Measurements from ENCODE around the gene CD300A. TPM values are rescaled to one million over a fixed set of nuclear protein-coding genes. Genes with fewer than 3 reads are reported as not detected.

Gene CD300A
- total RNA-seq, 3 donors from 2014 or later (not counting 1 experiment from before 2014, with no cell fraction given), result 287 to 370 (median 295) TPM

DNA sequence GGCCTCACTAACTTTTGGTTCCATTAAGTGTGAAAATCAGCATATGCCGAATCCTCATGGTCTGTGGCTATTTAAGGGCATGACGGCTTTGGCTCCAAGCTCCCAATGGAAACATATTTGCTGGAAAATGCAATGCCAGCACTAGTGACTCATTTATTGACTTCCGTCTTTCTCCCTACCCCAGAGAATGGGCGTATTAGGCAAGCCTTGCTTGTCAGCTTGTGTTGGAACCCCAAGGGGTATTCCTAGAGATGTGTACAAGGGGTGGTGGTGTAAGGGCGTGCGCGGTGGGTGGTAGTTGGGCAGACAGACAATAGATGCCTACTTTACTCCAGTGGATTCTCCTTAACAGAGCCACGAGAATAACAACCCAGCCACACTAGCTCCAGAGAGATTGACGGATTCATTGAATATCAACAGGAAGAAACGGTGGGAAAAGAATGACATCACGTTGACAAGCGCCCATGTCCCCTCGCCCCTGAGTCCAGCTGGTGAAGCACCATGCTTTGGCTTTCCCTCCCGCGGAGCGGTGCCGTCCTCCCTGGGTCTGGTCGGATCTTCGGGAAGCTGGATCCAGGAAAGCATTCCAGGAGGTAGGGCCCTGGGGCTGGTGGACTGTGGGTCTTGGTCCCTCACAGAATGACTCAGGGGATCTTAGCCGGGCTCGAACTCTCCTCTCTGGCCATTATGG, 54.5 kb downstream of the CD300A start:
- TF ChIP-seq, protein P1, sequence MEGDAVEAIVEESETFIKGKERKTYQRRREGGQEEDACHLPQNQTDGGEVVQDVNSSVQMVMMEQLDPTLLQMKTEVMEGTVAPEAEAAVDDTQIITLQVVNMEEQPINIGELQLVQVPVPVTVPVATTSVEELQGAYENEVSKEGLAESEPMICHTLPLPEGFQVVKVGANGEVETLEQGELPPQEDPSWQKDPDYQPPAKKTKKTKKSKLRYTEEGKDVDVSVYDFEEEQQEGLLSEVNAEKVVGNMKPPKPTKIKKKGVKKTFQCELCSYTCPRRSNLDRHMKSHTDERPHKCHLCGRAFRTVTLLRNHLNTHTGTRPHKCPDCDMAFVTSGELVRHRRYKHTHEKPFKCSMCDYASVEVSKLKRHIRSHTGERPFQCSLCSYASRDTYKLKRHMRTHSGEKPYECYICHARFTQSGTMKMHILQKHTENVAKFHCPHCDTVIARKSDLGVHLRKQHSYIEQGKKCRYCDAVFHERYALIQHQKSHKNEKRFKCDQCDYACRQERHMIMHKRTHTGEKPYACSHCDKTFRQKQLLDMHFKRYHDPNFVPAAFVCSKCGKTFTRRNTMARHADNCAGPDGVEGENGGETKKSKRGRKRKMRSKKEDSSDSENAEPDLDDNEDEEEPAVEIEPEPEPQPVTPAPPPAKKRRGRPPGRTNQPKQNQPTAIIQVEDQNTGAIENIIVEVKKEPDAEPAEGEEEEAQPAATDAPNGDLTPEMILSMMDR (IDR thresholded peaks at IDR 0.05), result no peak
- no peaks in the 10 kb centered on the region for H3K27me3 ChIP-seq (ENCODE audit: control insufficient read depth, insufficient read depth, low read length)
- H3K9me3 ChIP-seq (ENCODE audit: control insufficient read depth, insufficient read depth, low read length), result peaks cover 9% of the 10 kb centered on the region
- H3K27ac Mint-ChIP-seq, result peak overlapping the region; percentile 77 to 86
- DNase-seq (no peak), ATAC-seq (no peak)
- H3K36me3 Mint-ChIP-seq, result no peaks in the 10 kb centered on the region
- WGBS (ENCODE audit: insufficient coverage), result 95% methylated on average over 20 of the region's 21 CpGs
- peaks cover 0 to 5% of the 10 kb centered on the region in 2 donors for H3K9me3 Mint-ChIP-seq
- peaks cover 37% of the 10 kb centered on the region for H3K4me1 ChIP-seq (ENCODE audit: control insufficient read depth, insufficient read depth, low read length)
- H3K4me1 Mint-ChIP-seq, result peaks cover 29 to 52% of the 10 kb centered on the region in 2 donors
- intact Hi-C loops (cut with micrococcal nuclease), result loop anchor here (2.0 kb wide), 1 partner anchor 46 kb away; no protein-coding TSS in a partner anchor
- H3K4me3 Mint-ChIP-seq, result peak overlapping the region; percentile 25
- H3K36me3 ChIP-seq (ENCODE audit: control insufficient read depth, insufficient read depth, low read length), result peaks cover 3% of the 10 kb centered on the region
- no peak overlapping the region for H3K4me3 ChIP-seq (ENCODE audit: low read length)
- no peaks in the 10 kb centered on the region for H3K27me3 Mint-ChIP-seq (ENCODE audit: low read depth in 2 of 2)
- H3K27ac ChIP-seq (ENCODE audit: low read length), result peak overlapping the region; percentile 81

DNA sequence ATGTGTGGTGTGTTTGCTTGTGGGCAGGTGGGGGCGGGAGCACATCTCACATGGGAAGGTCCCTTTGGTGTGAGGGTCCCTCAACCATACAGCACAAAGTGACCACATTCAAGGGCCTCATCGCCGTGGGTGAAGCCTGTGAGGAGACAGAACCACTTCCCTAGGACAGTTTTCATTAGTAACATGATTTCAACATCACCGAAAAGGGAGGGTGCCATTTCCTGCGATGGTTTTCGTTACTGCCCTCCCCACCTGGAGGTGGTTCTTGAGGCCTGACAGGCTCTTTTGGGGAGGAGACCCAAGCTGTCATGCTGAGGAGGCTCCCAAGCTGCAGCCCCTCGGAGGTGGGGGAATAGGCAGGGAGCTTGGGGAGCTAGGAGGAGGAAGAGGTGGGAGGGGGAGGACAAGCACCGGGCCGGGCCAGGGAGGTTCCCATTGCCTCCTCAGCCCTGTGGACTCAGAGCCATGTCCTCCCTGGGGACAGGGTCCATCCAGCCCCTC, 55.3 kb downstream of the CD300A start:
- ATAC-seq (peak; percentile 71 to 92 (median 80)), DNase-seq (peak; percentile 39 to 46)
- Mint-ChIP-seq H3K36me3 (no peaks in the 10 kb centered on the region), H3K4me1 (peaks cover 29 to 53% of the 10 kb centered on the region in 2 donors), H3K27ac (peak overlapping the region; percentile 77 to 86), H3K4me3 (peak overlapping the region; percentile 28), H3K27me3 (ENCODE audit: low read depth in 2 of 2) (no peaks in the 10 kb centered on the region), H3K9me3 (peaks cover 0 to 5% of the 10 kb centered on the region in 2 donors)
- H3K27ac ChIP-seq (ENCODE audit: low read length), result peak overlapping the region; percentile 81
- H3K27me3 ChIP-seq (ENCODE audit: control insufficient read depth, insufficient read depth, low read length), result no peaks in the 10 kb centered on the region
- H3K4me1 ChIP-seq (ENCODE audit: control insufficient read depth, insufficient read depth, low read length), result peaks cover 37% of the 10 kb centered on the region
- peaks cover 3% of the 10 kb centered on the region for H3K36me3 ChIP-seq (ENCODE audit: control insufficient read depth, insufficient read depth, low read length)
- WGBS (ENCODE audit: insufficient coverage), result 0% methylated on average over 8 of the region's 9 CpGs
- intact Hi-C loops (cut with micrococcal nuclease), result loop anchor here (2.0 kb wide), 1 partner anchor 47 kb away; no protein-coding TSS in a partner anchor
- TF ChIP-seq, protein P1 (IDR thresholded peaks at IDR 0.05), result no peak
- H3K4me3 ChIP-seq (ENCODE audit: low read length), result no peak overlapping the region
- H3K9me3 ChIP-seq (ENCODE audit: control insufficient read depth, insufficient read depth, low read length), result peaks cover 9% of the 10 kb centered on the region

DNA sequence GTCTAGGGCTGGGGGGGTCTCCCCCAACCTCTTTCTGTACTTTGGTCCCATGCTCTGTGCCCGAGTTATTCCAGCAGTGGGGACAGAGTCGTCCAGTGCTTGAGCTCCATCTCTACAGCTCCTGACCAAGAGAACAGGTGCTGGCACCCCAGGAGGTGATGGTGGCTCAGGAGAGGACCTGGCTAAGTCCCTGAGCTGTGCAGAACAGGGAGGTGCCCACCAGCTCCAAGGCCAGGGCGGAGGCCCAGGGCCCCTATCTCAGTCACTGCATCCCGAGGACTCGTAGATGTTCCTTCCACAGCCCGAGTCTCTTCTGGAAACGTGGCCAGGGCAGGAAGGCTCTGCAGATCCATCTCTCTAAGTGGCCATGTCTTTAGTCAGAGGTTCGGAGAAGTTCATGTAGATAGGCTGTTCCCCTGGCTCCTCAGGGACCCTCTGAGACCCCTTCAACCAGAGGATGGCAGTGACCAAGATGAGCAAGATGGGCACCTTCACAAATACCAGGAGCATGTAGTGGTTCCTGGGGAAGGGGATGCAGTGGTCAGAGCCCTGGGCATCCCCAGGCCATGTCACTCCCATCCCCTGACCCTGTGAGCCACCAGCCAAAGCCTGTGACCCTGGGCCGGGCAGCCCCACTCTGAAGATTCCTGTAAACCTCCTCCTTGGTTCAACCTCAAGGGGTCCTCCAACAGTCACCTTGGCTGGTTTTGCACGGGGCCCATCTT, 56.1 kb downstream of the CD300A start:
- H3K36me3 Mint-ChIP-seq, result no peaks in the 10 kb centered on the region
- no peak for DNase-seq
- Histone ChIP-seq H3K4me3 (ENCODE audit: low read length) (no peak overlapping the region), H3K27ac (ENCODE audit: low read length) (peak overlapping the region; percentile 81), H3K36me3 (ENCODE audit: control insufficient read depth, insufficient read depth, low read length) (peaks cover 3% of the 10 kb centered on the region), H3K27me3 (ENCODE audit: control insufficient read depth, insufficient read depth, low read length) (no peaks in the 10 kb centered on the region), H3K9me3 (ENCODE audit: control insufficient read depth, insufficient read depth, low read length) (peaks cover 9% of the 10 kb centered on the region), H3K4me1 (ENCODE audit: control insufficient read depth, insufficient read depth, low read length) (peaks cover 37% of the 10 kb centered on the region)
- intact Hi-C loops (cut with micrococcal nuclease), result no loop called here
- WGBS (ENCODE audit: insufficient coverage), result 92% methylated on average over 10 of the region's 10 CpGs
- H3K9me3 Mint-ChIP-seq, result peaks cover 0 to 5% of the 10 kb centered on the region in 2 donors
- ATAC-seq, result no peak
- no peak overlapping the region for H3K4me3 Mint-ChIP-seq
- H3K27ac Mint-ChIP-seq, result peak overlapping the region; percentile 77 to 86
- H3K4me1 Mint-ChIP-seq, result peaks cover 29 to 53% of the 10 kb centered on the region in 2 donors
- no peaks in the 10 kb centered on the region for H3K27me3 Mint-ChIP-seq (ENCODE audit: low read depth in 2 of 2)
- TF ChIP-seq, protein P1 (IDR thresholded peaks at IDR 0.05), result no peak
